ENCODE data around the gene RPS6KA2. TPM values are rescaled to one million over a fixed set of nuclear protein-coding genes. Genes with fewer than 3 reads are reported as not detected.
"Not testable (repeated sequence)": the region's sequence is repeated elsewhere in the genome, so short reads cannot be mapped to it uniquely, and the experiment has no call there.

The RPS6KA2 gene
- total RNA-seq, 4 donors from 2014 or later, result 22.7 to 55.9 (median 40.6) TPM

DNA sequence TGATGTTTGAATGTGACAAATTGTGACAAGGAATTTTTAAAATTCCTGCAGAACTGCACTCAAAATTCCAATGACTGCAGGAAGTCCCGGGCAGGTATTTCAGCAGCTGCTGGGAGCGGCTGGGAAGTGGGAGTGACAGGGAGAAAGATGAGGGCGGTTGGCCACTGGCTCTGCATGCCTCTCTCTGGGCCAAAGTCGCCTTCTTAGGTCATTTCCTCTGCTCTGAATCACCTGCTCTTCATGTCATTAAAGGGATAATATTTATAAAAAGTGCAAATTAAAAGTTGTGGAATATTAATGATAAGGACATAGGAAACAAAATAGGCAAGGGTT is 84.5 kb downstream of the RPS6KA2 start:
- 48 to 54% methylated on average over 4 of the region's 4 CpGs for WGBS, 2 donors
- H3K4me3 ChIP-seq (ENCODE audit: low read depth, poor library complexity, severe bottlenecking), result no peak overlapping the region
- TF ChIP-seq, protein P1, sequence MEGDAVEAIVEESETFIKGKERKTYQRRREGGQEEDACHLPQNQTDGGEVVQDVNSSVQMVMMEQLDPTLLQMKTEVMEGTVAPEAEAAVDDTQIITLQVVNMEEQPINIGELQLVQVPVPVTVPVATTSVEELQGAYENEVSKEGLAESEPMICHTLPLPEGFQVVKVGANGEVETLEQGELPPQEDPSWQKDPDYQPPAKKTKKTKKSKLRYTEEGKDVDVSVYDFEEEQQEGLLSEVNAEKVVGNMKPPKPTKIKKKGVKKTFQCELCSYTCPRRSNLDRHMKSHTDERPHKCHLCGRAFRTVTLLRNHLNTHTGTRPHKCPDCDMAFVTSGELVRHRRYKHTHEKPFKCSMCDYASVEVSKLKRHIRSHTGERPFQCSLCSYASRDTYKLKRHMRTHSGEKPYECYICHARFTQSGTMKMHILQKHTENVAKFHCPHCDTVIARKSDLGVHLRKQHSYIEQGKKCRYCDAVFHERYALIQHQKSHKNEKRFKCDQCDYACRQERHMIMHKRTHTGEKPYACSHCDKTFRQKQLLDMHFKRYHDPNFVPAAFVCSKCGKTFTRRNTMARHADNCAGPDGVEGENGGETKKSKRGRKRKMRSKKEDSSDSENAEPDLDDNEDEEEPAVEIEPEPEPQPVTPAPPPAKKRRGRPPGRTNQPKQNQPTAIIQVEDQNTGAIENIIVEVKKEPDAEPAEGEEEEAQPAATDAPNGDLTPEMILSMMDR (IDR thresholded peaks at IDR 0.05), result no peak
- no peak for TF ChIP-seq POLR2A (IDR thresholded peaks at IDR 0.05)
- intact Hi-C loops (cut with DNase I; ENCODE audit: low total_unique reads), result no loop called here
- peak in 1 of 2 donors; percentile 61 for DNase-seq (ENCODE audit: low spot score in 2 of 2)

GRCh38 chr6:166541876-166542579 is 85.0 kb downstream of the RPS6KA2 start:
- intact Hi-C loops (cut with DNase I; ENCODE audit: low total_unique reads), result no loop called here
- TF ChIP-seq, protein P1 (IDR thresholded peaks at IDR 0.05), result no peak
- TF ChIP-seq POLR2A (IDR thresholded peaks at IDR 0.05), result no peak
- H3K4me3 ChIP-seq (ENCODE audit: low read depth, poor library complexity, severe bottlenecking), result no peak overlapping the region
- 60 to 73% methylated on average over 12 of the region's 12 CpGs for WGBS, 2 donors
- DNase-seq (ENCODE audit: low spot score in 2 of 2), result peak in 1 of 2 donors; percentile 72

DNA sequence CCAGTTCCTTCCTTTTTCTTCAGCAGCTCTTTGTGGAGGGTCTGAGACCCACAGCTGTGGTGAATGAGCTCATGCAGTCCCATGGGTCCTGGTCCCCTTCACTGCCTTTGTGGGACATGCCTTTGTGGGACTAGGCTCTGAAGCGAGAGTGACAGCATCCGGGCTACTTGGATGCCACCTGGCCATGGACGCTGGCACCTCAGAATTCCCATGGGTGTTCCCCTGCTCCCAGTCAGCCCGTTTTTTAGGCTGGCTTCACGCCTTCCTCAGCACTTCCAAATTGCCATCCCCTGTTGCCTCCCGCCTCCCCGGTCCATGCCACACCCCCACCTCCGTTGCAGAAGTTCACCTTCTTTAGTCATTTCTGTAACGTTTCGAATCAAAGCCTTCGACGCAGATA is 85.7 kb downstream of the RPS6KA2 start:
- peak in 1 of 2 donors; percentile 65 for DNase-seq (ENCODE audit: low spot score in 2 of 2)
- 63 to 75% methylated on average over 12 of the region's 12 CpGs for whole genome bisulfite sequencing, 2 donors
- intact Hi-C loops (cut with DNase I; ENCODE audit: low total_unique reads), result no loop called here
- no peak for TF ChIP-seq POLR2A (IDR thresholded peaks at IDR 0.05)
- TF ChIP-seq, protein P1 (IDR thresholded peaks at IDR 0.05), result no peak
- H3K4me3 ChIP-seq (ENCODE audit: low read depth, poor library complexity, severe bottlenecking), result no peak overlapping the region

- DNase-seq (ENCODE audit: low spot score in 2 of 2), result peak in 1 of 2 donors; percentile 81
- no peak overlapping the region for H3K4me3 ChIP-seq (ENCODE audit: low read depth, poor library complexity, severe bottlenecking)
- WGBS, 2 donors, result 50 to 61% methylated on average over 18 of the region's 18 CpGs
- no peak for TF ChIP-seq POLR2A (IDR thresholded peaks at IDR 0.05)
- TF ChIP-seq, protein P1 (IDR thresholded peaks at IDR 0.05), result no peak
- intact Hi-C loops (cut with DNase I; ENCODE audit: low total_unique reads), result no loop called here
These were observed 86.3 kb downstream of the RPS6KA2 start for GRCh38 chr6:166540631-166541331.

DNA sequence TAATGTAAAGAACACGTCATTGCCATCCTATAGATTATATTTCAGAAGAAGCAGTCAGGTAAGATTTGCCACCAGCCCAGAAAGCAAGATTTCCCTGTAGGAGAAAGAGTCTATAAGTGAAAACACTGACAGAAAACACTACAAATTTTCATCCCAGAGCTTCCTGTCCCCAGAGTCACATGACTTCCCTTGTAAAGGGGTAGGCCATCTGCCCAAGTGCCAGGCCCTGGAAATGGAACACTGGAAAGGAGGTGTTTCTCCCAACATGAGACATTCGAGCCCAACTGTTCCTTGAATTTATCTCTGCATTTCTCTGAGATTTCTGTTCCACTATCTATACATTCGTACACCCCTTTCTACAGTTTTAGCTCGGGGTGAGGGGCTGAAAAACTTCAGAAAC is 87.5 kb downstream of the RPS6KA2 start:
- no peak for TF ChIP-seq POLR2A (IDR thresholded peaks at IDR 0.05)
- TF ChIP-seq, protein P1 (IDR thresholded peaks at IDR 0.05), result no peak
- 87 to 91% methylated on average over 4 of the region's 4 CpGs for WGBS, 2 donors
- peak in 1 of 2 donors; percentile 14 for DNase-seq (ENCODE audit: low spot score in 2 of 2)

DNA sequence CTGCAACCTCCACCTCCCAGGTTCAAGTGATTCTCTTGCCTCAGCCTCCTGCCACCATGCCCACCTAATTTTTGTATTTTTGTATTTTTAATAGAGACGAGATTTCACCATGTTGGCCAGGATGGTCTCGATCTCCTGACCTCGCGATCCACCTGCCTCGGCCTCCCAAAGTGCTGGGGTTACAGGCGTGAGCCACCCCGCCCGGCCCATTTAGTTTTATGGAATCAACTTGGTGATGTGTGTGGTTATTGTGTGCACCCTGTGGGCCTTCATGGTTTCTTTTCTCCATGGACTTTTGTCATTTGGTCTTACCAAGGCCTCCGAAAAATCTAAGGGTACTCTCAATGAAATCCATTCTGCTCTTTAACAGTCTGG is 88.1 kb downstream of the RPS6KA2 start:
- intact Hi-C loops (cut with DNase I; ENCODE audit: low total_unique reads); H3K4me3 ChIP-seq (ENCODE audit: low read depth, poor library complexity, severe bottlenecking): not testable (repeated sequence)
- 97 to 98% methylated on average over 9 of the region's 9 CpGs for WGBS, 2 donors
- peak in 1 of 2 donors; percentile 40 for DNase-seq (ENCODE audit: low spot score in 2 of 2)

More for the DNA sequence above, 87.5 kb downstream of the RPS6KA2 start:
- intact Hi-C loops (cut with DNase I; ENCODE audit: low total_unique reads), result no loop called here
- H3K4me3 ChIP-seq (ENCODE audit: low read depth, poor library complexity, severe bottlenecking), result no peak overlapping the region
